NT2/D1 (cell line): ENCODE data around the gene ZNF365.
"Not testable (repeated sequence)": the region's sequence is repeated elsewhere in the genome, so short reads cannot be mapped to it uniquely, and the experiment has no call there.

Source experiments
- DNase-seq: peaks from one replicate; pipeline ENCODE4 v3.0.0-alpha.2; 2011; ENCODE audit warnings: low read depth, low spot score
- H3K27me3 ChIP-seq: 2 replicates; pipeline ENCODE4 v1.6.0; 2011; ENCODE audit warnings: mild to moderate bottlenecking; ENCODE audit not compliant: insufficient read length, insufficient read depth
- H3K36me3 ChIP-seq: 2 replicates; pipeline ENCODE4 v1.6.1; 2011; ENCODE audit warnings: mild to moderate bottlenecking, low read length, mixed read lengths; ENCODE audit not compliant: insufficient read depth, insufficient read length
- H3K4me1 ChIP-seq: 2 replicates; pipeline ENCODE4 v1.5.1; 2011; ENCODE audit not compliant: insufficient read depth, insufficient read length
- H3K4me3 ChIP-seq: 2 replicates; pipeline ENCODE4 v1.5.1; 2011; ENCODE audit warnings: low read depth; ENCODE audit not compliant: insufficient read length
- H3K9ac ChIP-seq: 2 replicates; pipeline ENCODE4 v1.6.0; 2011; ENCODE audit warnings: low read depth; ENCODE audit not compliant: insufficient read length
- H3K9me3 ChIP-seq: 2 replicates; pipeline ENCODE4 v1.5.1; 2011; ENCODE audit warnings: mild to moderate bottlenecking, low read length; ENCODE audit not compliant: insufficient read depth
- SUZ12 ChIP-seq: IDR thresholded peaks from 2 replicates; pipeline ENCODE4 v1.6.1; 2011; ENCODE audit not compliant: insufficient read length, insufficient read depth; ENCODE audit errors: extremely low read depth
- YY1 ChIP-seq: IDR thresholded peaks from 2 replicates; pipeline ENCODE4 v1.6.1; 2011; ENCODE audit not compliant: insufficient read length, insufficient read depth
- ZNF274 ChIP-seq: IDR thresholded peaks from 2 replicates; pipeline ENCODE4 v1.6.1; 2011; ENCODE audit warnings: mild to moderate bottlenecking, low read depth, low read length

ZNF365 gene

DNA sequence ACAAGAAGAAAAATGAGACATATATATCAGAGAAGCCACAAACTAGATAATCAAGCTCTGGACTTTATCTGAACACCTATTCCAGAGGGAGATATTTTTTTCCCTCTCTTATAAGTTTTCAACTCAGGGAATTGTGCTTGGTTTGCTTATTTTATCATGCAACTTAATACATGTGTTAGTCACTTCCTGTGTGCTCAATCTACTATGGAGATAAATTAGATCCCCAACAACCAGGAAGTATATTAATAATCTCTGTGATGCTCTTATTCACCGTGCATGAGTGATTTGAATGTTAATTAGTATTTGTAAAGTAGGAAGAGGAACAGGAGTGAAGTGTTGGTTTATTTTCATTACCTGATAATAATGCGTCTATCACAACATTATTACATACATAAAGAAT, 38.8 kb upstream of the ZNF365 start:
- Histone ChIP-seq H3K27me3 (no peaks in the 10 kb centered on the region), H3K4me1 (no peaks in the 10 kb centered on the region), H3K9me3 (peaks cover 2% of the 10 kb centered on the region; the same call in 1 of the 2 replicates), H3K36me3 (no peaks in the 10 kb centered on the region), H3K9ac (no peak overlapping the region), H3K4me3 (no peak overlapping the region)
- no peak for DNase-seq
- TF ChIP-seq ZNF274 (no peak), YY1 (no peak), SUZ12 (no peak)

- Histone ChIP-seq H3K4me3 (no peak overlapping the region), H3K4me1 (no peaks in the 10 kb centered on the region), H3K9ac (no peak overlapping the region), H3K9me3 (peaks cover 10% of the 10 kb centered on the region; the same call in 1 of the 2 replicates), H3K27me3 (no peaks in the 10 kb centered on the region), H3K36me3 (no peaks in the 10 kb centered on the region)
- no peak for DNase-seq
- TF ChIP-seq ZNF274 (no peak), SUZ12 (no peak), YY1 (no peak)
These were observed 37.8 kb upstream of the ZNF365 start for GRCh38 chr10:62336404-62336803.

DNA sequence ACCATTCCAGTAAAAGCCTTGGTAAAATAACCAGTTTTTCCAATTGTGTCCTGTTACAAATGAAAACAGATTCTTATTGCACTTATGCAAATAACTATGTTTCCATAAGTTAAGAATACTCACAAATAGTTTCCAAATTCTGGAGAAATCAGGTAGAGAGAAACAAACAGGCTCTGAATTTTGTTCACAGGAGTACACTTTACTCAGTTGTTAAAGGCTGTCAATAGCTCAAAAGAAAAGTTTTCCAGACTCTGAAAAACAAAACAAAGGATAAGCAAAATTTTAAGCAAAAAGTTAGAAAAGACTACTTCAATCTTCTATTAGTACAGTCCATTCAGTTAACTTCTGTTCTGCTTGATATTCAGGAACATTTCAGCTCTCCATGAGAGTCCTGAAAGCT, 32.8 kb upstream of the ZNF365 start:
- H3K36me3 ChIP-seq, result no peaks in the 10 kb centered on the region
- TF ChIP-seq YY1, result no peak
- no peak for TF ChIP-seq SUZ12
- TF ChIP-seq ZNF274, result no peak
- no peak overlapping the region for H3K4me3 ChIP-seq
- no peaks in the 10 kb centered on the region for H3K4me1 ChIP-seq
- H3K9me3 ChIP-seq, result peaks cover 26% of the 10 kb centered on the region
- H3K27me3 ChIP-seq, result no peaks in the 10 kb centered on the region
- DNase-seq, result no peak
- H3K9ac ChIP-seq, result no peak overlapping the region

DNA sequence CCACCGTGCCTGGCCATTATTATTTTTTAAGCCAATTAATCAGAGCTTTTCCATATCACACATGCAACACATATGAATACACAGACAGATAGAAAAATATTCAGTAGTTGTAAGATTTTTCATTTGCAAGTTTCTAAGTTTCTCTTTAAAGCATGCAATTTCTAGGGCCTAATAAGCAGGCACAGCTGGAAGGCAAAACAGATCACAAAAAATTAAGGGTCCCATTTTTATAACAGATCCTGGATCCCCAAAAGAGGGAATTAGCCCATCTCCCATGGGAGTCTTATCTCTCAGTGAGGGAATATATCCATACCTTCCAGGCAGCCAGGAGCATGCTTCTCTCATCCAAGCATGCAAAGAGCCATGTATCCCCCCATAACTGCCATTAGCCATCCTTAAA, 31.2 kb upstream of the ZNF365 start:
- peaks cover 26% of the 10 kb centered on the region for H3K9me3 ChIP-seq
- no peak for DNase-seq
- TF ChIP-seq YY1 (no peak), ZNF274 (no peak), SUZ12 (no peak)

DNA sequence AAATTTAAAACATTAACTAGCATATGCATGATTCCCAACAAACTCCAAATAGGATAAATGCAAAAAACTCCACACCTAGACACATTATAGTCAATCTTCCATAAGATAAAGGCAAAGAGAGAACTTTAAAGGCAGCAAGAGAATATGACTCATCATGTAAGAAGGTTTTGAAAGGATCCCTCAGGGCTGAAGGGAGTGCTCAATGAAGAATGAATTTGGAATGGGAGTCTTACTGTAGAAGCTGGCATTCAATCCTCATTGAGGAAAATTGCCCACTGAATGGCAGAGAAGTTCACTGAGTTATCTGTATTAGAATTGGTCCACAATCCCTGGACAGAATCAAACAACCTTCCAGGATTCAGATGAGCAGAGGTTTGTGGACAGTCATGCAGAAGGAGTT, 26.1 kb upstream of the ZNF365 start:
- no peak for DNase-seq
- no peak for TF ChIP-seq SUZ12
- no peak for TF ChIP-seq ZNF274
- TF ChIP-seq YY1, result no peak

More for the DNA sequence above, 31.2 kb upstream of the ZNF365 start:
- no peaks in the 10 kb centered on the region for H3K36me3 ChIP-seq
- H3K4me3 ChIP-seq, result no peak overlapping the region
- H3K4me1 ChIP-seq, result no peaks in the 10 kb centered on the region
- H3K9ac ChIP-seq, result no peak overlapping the region
- H3K27me3 ChIP-seq, result no peaks in the 10 kb centered on the region

GRCh38 chr10:62352356-62352970, 21.7 kb upstream of the ZNF365 start:
- no peak for DNase-seq
- Histone ChIP-seq H3K27me3 (no peaks in the 10 kb centered on the region), H3K9ac (no peak overlapping the region), H3K9me3 (no peaks in the 10 kb centered on the region; the same call in 1 of the 2 replicates), H3K4me1 (no peaks in the 10 kb centered on the region), H3K4me3 (no peak overlapping the region), H3K36me3 (no peaks in the 10 kb centered on the region)
- TF ChIP-seq SUZ12, result no peak

More for the DNA sequence above, 26.1 kb upstream of the ZNF365 start:
- Histone ChIP-seq H3K9me3 (peaks cover 6% of the 10 kb centered on the region; the same call in 1 of the 2 replicates), H3K36me3 (no peaks in the 10 kb centered on the region), H3K9ac (no peak overlapping the region), H3K27me3 (no peaks in the 10 kb centered on the region), H3K4me3 (no peak overlapping the region), H3K4me1 (no peaks in the 10 kb centered on the region)

- DNase-seq, result no peak
- Histone ChIP-seq H3K4me3 (no peak overlapping the region), H3K9me3 (no peaks in the 10 kb centered on the region; the same call in 1 of the 2 replicates), H3K9ac (no peak overlapping the region), H3K27me3 (no peaks in the 10 kb centered on the region), H3K4me1 (no peaks in the 10 kb centered on the region), H3K36me3 (no peaks in the 10 kb centered on the region)
- TF ChIP-seq SUZ12 (no peak), YY1 (no peak), ZNF274 (no peak)
These were observed 19.3 kb upstream of the ZNF365 start for GRCh38 chr10:62354916-62355315.

DNA sequence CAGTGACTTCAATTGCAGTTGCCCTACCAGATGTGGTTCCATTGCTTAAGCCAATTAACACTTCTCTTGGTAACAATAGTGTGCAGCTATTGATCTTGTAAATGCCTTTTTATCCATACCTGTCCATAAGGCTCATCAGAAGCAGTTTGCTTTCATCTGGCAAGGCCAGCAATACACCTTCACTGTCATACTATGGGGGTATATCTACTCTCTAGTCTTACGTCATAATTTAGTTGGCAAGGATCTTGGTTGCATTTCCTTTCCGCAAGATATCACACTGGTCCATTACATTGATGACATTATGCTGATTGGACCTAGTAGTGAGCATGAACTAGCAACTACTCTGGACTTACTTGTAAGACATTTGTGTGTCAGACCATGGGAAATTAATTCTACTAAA, 17.7 kb upstream of the ZNF365 start:
- TF ChIP-seq YY1 (no peak), ZNF274 (no peak), SUZ12 (no peak)
- Histone ChIP-seq H3K9ac (no peak overlapping the region), H3K27me3 (no peaks in the 10 kb centered on the region), H3K36me3 (no peaks in the 10 kb centered on the region), H3K9me3 (no peaks in the 10 kb centered on the region; the same call in 1 of the 2 replicates), H3K4me3 (no peak overlapping the region), H3K4me1 (no peaks in the 10 kb centered on the region)
- DNase-seq, result no peak

DNA sequence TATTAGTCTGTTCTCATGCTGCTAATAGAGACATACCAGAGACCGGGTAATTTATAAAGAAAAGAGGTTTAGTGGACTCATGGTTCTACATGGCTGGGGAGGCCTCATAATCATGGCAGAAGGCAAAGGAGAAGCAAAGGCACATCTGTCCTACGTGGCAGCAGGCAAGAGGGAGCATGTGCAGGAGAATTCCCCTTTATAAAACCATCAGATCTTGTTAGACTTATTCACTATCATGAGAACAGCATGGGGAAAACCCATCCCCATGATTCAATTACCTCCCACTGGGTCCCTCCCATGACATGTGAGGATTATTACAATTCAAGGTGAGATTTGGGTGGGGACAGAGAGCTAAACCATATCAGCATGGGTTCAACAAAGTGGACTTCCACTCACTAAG, 16.0 kb upstream of the ZNF365 start:
- not testable (repeated sequence) for H3K36me3 ChIP-seq, H3K9ac ChIP-seq, DNase-seq, H3K4me3 ChIP-seq, H3K9me3 ChIP-seq, H3K27me3 ChIP-seq, H3K4me1 ChIP-seq
